Smooth muscle cell (in vitro differentiated cells): ENCODE results near the gene NCAPG2. TPM values are rescaled to one million over a fixed set of nuclear protein-coding genes. Genes with fewer than 3 reads are reported as not detected.

Experiments used
- DNase-seq: peaks from one replicate; lab custom pipeline; 2025; ENCODE audit not compliant: unreplicated experiment; lab: John Stamatoyannopoulos, UW
- H2AFZ ChIP-seq: fragments of 200-600 bp; sonication (generic); 2 replicates; pipeline ENCODE4 v1.6.0; 2016; ENCODE audit warnings: antibody characterized with exemption, low read depth, mild to moderate bottlenecking
- H3F3A ChIP-seq: fragments of 200-600 bp; sonication (generic); 2 replicates; pipeline ENCODE4 v1.6.0; 2017; ENCODE audit warnings: antibody characterized with exemption, low read depth
- H3K27ac ChIP-seq: fragments of 200-600 bp; sonication (generic); 2 replicates; pipeline ENCODE4 v1.5.1; 2016; ENCODE audit warnings: low read depth, mild to moderate bottlenecking
- H3K27me3 ChIP-seq: fragments of 200-600 bp; sonication (generic); 2 replicates; pipeline ENCODE4 v1.6.1; 2016; ENCODE audit warnings: low read depth, mild to moderate bottlenecking
- H3K36me3 ChIP-seq: fragments of 200-600 bp; sonication (generic); 2 replicates; pipeline ENCODE4 v1.5.1; 2016; ENCODE audit warnings: low read depth
- H3K4me1 ChIP-seq: fragments of 200-600 bp; sonication (generic); 2 replicates; pipeline ENCODE4 v1.5.1; 2016; ENCODE audit warnings: low read depth
- H3K4me2 ChIP-seq: fragments of 200-600 bp; sonication (generic); 2 replicates; pipeline ENCODE4 v1.6.0; 2016; ENCODE audit warnings: mild to moderate bottlenecking
- H3K4me3 ChIP-seq: fragments of 200-600 bp; sonication (generic); 2 replicates; pipeline ENCODE4 v1.5.1; 2016; ENCODE audit warnings: mild to moderate bottlenecking
- H3K79me2 ChIP-seq: fragments of 200-600 bp; sonication (generic); 2 replicates; pipeline ENCODE4 v1.6.0; 2016; ENCODE audit warnings: low read depth, mild to moderate bottlenecking
- H3K9ac ChIP-seq: fragments of 200-600 bp; sonication (generic); 2 replicates; pipeline ENCODE4 v1.6.0; 2016; ENCODE audit warnings: low read depth
- H3K9me3 ChIP-seq: fragments of 200-600 bp; sonication (generic); replicated peaks from 2 replicates; pipeline ENCODE4 v1.5.1; 2016; ENCODE audit warnings: low read depth
- H4K20me1 ChIP-seq: fragments of 200-600 bp; sonication (generic); 2 replicates; pipeline ENCODE4 v1.6.0; 2016; ENCODE audit warnings: low read depth
- WGBS: methylation state at CpG from one replicate; pipeline ENCODE4 v1.1.7; 2016; ENCODE audit warnings: low lambda C conversion rate; 5-methylcytosine and 5-hydroxymethylcytosine counted together
- polyA plus RNA-seq: library from polyadenylated mRNA; unstranded; fragments of >200 nt; fragmentation: Nextera tagmentation; extraction: Ambion mirVana; gene quantifications from 2 replicates; pipeline ENCODE4 v1.2.1, GENCODE V29; 2016
- total RNA-seq: library from RNA; depleted of rRNA; stranded (reverse); fragments of >200 nt; gene quantifications from 2 replicates; pipeline ENCODE4 v1.2.3, GENCODE V29; 2014
- TF ChIP-seq, protein P1 (sequence below): fragments of 200-600 bp; sonication (generic); IDR thresholded peaks from 2 replicates; pipeline ENCODE4 v1.5.1; 2017; ENCODE audit warnings: borderline replicate concordance, mild to moderate bottlenecking, antibody characterized with exemption; ENCODE audit not compliant: insufficient read depth, poor library complexity, severe bottlenecking

NCAPG2 gene
- total and polyA plus RNA-seq, 2 experiments from 2014 or later: 9.9 to 12.5 TPM

DNA sequence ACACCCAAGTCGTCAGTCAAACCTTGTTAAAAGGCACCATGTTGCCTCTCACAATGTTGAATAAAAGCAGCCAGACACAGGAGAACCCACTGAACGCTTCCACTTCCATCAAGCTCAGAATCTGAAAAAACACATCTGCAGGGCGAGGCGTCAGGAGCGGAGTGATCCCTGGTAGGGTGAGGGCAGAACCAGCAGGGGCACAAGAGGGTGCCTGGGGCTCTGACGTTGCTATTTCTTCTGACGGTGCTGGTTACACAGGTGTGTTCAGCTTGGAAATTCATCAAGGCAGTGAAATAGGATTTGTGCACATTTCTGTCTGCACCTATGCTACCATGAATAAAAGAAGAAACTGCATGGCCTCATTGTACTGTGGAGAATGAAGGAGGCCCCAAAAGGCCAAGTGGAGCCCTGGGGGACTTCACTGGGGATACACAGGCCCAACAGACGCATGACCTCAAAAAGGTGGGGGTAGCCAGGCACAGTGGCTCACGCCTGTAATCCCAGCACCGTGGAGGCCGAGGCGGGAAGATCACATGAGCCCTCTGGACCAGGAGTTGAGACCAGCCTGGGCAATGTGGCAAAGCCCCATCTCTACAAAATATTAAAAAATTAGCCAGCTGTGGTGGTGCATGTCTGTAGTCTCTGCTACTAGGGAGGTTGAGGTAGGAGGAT lies 19.2 kb upstream of the NCAPG2 start:
- DNase-seq: no peak
- 91% methylated on average over 12 of the region's 12 CpGs for WGBS

GRCh38 chr7:158723266-158723665 lies 18.7 kb upstream of the NCAPG2 start:
- Histone ChIP-seq H3K27ac (no peak overlapping the region), H3F3A (no peaks in the 10 kb centered on the region), H3K36me3 (no peaks in the 10 kb centered on the region), H3K9me3 (no peaks in the 10 kb centered on the region), H3K9ac (no peak overlapping the region), H3K27me3 (peaks cover 9% of the 10 kb centered on the region), H3K4me3 (no peak overlapping the region), H3K79me2 (no peaks in the 10 kb centered on the region), H2AFZ (no peak overlapping the region), H4K20me1 (no peaks in the 10 kb centered on the region), H3K4me1 (no peaks in the 10 kb centered on the region), H3K4me2 (no peak overlapping the region)
- TF ChIP-seq, protein P1, sequence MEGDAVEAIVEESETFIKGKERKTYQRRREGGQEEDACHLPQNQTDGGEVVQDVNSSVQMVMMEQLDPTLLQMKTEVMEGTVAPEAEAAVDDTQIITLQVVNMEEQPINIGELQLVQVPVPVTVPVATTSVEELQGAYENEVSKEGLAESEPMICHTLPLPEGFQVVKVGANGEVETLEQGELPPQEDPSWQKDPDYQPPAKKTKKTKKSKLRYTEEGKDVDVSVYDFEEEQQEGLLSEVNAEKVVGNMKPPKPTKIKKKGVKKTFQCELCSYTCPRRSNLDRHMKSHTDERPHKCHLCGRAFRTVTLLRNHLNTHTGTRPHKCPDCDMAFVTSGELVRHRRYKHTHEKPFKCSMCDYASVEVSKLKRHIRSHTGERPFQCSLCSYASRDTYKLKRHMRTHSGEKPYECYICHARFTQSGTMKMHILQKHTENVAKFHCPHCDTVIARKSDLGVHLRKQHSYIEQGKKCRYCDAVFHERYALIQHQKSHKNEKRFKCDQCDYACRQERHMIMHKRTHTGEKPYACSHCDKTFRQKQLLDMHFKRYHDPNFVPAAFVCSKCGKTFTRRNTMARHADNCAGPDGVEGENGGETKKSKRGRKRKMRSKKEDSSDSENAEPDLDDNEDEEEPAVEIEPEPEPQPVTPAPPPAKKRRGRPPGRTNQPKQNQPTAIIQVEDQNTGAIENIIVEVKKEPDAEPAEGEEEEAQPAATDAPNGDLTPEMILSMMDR: no peak
- WGBS: 88% methylated on average over 13 of the region's 13 CpGs
- no peak for DNase-seq

More for the DNA sequence above, 19.2 kb upstream of the NCAPG2 start:
- Histone ChIP-seq H4K20me1 (no peaks in the 10 kb centered on the region), H3K4me2 (no peak overlapping the region), H3K9ac (no peak overlapping the region), H3K27me3 (peaks cover 9% of the 10 kb centered on the region), H3K4me3 (no peak overlapping the region), H3F3A (no peaks in the 10 kb centered on the region), H3K36me3 (no peaks in the 10 kb centered on the region), H3K27ac (no peak overlapping the region), H3K4me1 (no peaks in the 10 kb centered on the region), H3K9me3 (no peaks in the 10 kb centered on the region), H2AFZ (no peak overlapping the region), H3K79me2 (no peaks in the 10 kb centered on the region)
- TF ChIP-seq, protein P1: no peak

DNA sequence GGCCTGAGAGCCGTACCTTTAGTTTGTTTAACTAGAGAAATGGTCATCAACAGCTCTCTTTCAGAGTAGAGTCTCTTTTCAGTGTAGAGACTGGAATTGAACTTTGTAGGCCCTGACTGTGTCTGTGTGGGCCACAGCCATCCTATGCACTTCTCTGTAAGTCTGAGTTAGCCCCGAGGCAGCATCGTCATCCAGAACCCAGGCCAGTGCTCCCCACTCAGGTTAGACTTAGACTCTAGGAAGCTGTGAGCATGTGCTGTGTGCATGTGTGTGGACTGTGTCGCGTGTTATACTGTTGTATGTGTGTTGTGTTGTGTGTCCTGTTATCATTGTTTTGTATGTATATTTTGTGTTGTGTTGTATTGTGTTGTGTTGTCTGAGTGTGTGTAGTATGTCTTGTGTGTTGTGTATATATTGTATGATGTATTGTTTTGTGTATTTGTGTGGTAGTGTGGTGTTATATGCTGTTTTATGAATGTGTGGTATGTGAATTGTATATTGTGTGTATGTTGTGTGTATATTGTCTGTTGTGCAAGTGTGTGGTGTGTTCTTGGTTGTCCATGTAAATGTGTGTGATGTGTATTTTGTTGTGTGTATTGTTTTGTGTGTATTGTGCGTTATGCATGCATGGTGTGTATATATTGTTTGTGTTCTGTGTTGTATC lies 18.1 kb upstream of the NCAPG2 start:
- Histone ChIP-seq H3K9ac (no peak overlapping the region), H3K27ac (no peak overlapping the region), H2AFZ (no peak overlapping the region), H3K4me1 (no peaks in the 10 kb centered on the region), H3K36me3 (no peaks in the 10 kb centered on the region), H3K4me2 (no peak overlapping the region), H3K9me3 (no peaks in the 10 kb centered on the region), H3K4me3 (no peak overlapping the region), H3F3A (no peaks in the 10 kb centered on the region), H3K27me3 (peaks cover 9% of the 10 kb centered on the region), H4K20me1 (no peaks in the 10 kb centered on the region), H3K79me2 (no peaks in the 10 kb centered on the region)
- 94% methylated on average over 6 of the region's 6 CpGs for WGBS
- no peak for DNase-seq
- TF ChIP-seq, protein P1: no peak
